AG04450 (cell line): Measurements from ENCODE around the gene MED8. TPM values are rescaled to one million over a fixed set of nuclear protein-coding genes. Genes with fewer than 3 reads are reported as not detected.

Source experiments
- CTCF ChIA-PET: fragments of 300-600, 350-600 bp; formaldehyde crosslinking; extraction: SDS; loops from one replicate; lab custom pipeline; 2022; ENCODE audit warnings: antibody characterized with exemption, inconsistent platforms; lab: Charles Lee
- POLR2A ChIA-PET: fragments of 350-600 bp; formaldehyde crosslinking; extraction: SDS; loops from one replicate; lab custom pipeline; 2021; ENCODE audit warnings: antibody characterized with exemption, inconsistent platforms; lab: Yijun Ruan, JAX
- DNase-seq: peaks from one replicate; pipeline ENCODE4 v3.0.0-alpha.2; 2011; ENCODE audit warnings: low read depth, low spot score
- H3K27ac ChIP-seq: one replicate; pipeline ENCODE4 v1.5.1; 2012; ENCODE audit warnings: low read depth, low read length, control low read depth
- H3K27me3 ChIP-seq: one replicate; pipeline ENCODE4 v1.6.0; 2012; ENCODE audit warnings: low read length; ENCODE audit not compliant: control insufficient read depth, insufficient read depth
- H3K4me3 ChIP-seq: 2 replicates; pipeline ENCODE4 v1.5.1; 2011; ENCODE audit warnings: mild to moderate bottlenecking, low read depth, low read length, control low read depth
- H3K9me3 ChIP-seq: 2 replicates; pipeline ENCODE4 v1.5.1; 2012; ENCODE audit warnings: low read length; ENCODE audit not compliant: control insufficient read depth, insufficient read depth
- CTCF ChIP-seq: IDR thresholded peaks from 2 replicates; pipeline ENCODE4 v1.5.1; 2011; ENCODE audit warnings: low read depth, low read length, control low read depth, inconsistent platforms
- polyA plus RNA-seq: library from polyadenylated mRNA; depleted of rRNA; stranded (reverse); fragments of >200 nt; gene quantifications from 2 replicates; pipeline ENCODE4 v1.2.3, GENCODE V29; 2011

MED8 gene
- polyA plus RNA-seq, 1 experiment, result 59.3 TPM

GRCh38 chr1:43365678-43366077, 23.9 kb downstream of the MED8 start:
- Histone ChIP-seq H3K4me3 (0 out of 2 replicates have a peak overlapping the region, but pooled peaks have one; percentile 10), H3K27ac (no peak overlapping the region), H3K27me3 (no peaks in the 10 kb centered on the region), H3K9me3 (peaks cover 4% of the 10 kb centered on the region; the same call in 1 of the 2 replicates)
- ChIA-PET CTCF (no interaction called here), POLR2A (no interaction called here)
- TF ChIP-seq CTCF, result no peak
- no peak for DNase-seq

- no peak for TF ChIP-seq CTCF
- ChIA-PET CTCF (no interaction called here), POLR2A (interaction anchor here (1.0 kb wide), 1 partner anchor 157 kb away, joined by 3 read pairs; no protein-coding TSS in a partner anchor)
- no peak for DNase-seq
- Histone ChIP-seq H3K9me3 (peaks cover 4% of the 10 kb centered on the region; the same call in 1 of the 2 replicates), H3K27me3 (no peaks in the 10 kb centered on the region), H3K4me3 (no peak overlapping the region), H3K27ac (peak overlapping the region; percentile 31)
These were observed 25.6 kb downstream of the MED8 start for GRCh38 chr1:43363935-43364525.

GRCh38 chr1:43363283-43363934, 26.2 kb downstream of the MED8 start:
- POLR2A ChIA-PET, result interaction anchor here (1.0 kb wide), 1 partner anchor 156 kb away, joined by 3 read pairs; no protein-coding TSS in a partner anchor
- Histone ChIP-seq H3K27me3 (no peaks in the 10 kb centered on the region), H3K9me3 (peaks cover 4% of the 10 kb centered on the region; the same call in 1 of the 2 replicates), H3K27ac (peak overlapping the region; percentile 31), H3K4me3 (no peak overlapping the region)
- DNase-seq, result no peak
- CTCF ChIA-PET, result no interaction called here
- TF ChIP-seq CTCF, result no peak

GRCh38 chr1:43360616-43361015, 29.0 kb downstream of the MED8 start:
- H3K27me3 ChIP-seq, result no peaks in the 10 kb centered on the region
- ChIA-PET CTCF (no interaction called here), POLR2A (no interaction called here)
- DNase-seq, result no peak
- no peak overlapping the region for H3K27ac ChIP-seq
- peaks cover 4% of the 10 kb centered on the region; the same call in 1 of the 2 replicates for H3K9me3 ChIP-seq
- peak overlapping the region; percentile 73 for H3K4me3 ChIP-seq
- TF ChIP-seq CTCF, result no peak

- Histone ChIP-seq H3K4me3 (peak overlapping the region; percentile 73), H3K27me3 (no peaks in the 10 kb centered on the region), H3K9me3 (peaks cover 4% of the 10 kb centered on the region; the same call in 1 of the 2 replicates), H3K27ac (no peak overlapping the region)
- CTCF ChIA-PET, result interaction anchor here (2.3 kb wide), 1 partner anchor 132 kb away, joined by 15 read pairs; no protein-coding TSS in a partner anchor
- POLR2A ChIA-PET, result no interaction called here
- DNase-seq, result no peak
- TF ChIP-seq CTCF, result no peak
These were observed 29.9 kb downstream of the MED8 start for GRCh38 chr1:43359696-43360095.
